ENCODE results near the gene C1QTNF6. TPM values are rescaled to one million over a fixed set of nuclear protein-coding genes. Genes with fewer than 3 reads are reported as not detected.

C1QTNF6 gene
- total and polyA plus RNA-seq, 2 of the 8 experiments (the other 6 are each of a cell fraction or from before 2014, with no cell fraction given) = 3.1 to 6.5 TPM

- no peak for TF ChIP-seq ZNF274 (IDR thresholded peaks at IDR 0.05; ENCODE audit: borderline replicate concordance, extremely low read depth, low read length)
- TF ChIP-seq BRCA1 (IDR thresholded peaks at IDR 0.05; ENCODE audit: low read depth, low read length) = no peak
- TF ChIP-seq TCF12 (IDR thresholded peaks at IDR 0.05; ENCODE audit: low read depth, low read length) = no peak
- TF ChIP-seq SUZ12 (IDR thresholded peaks at IDR 0.05; ENCODE audit: low read length) = no peak
- TF ChIP-seq BACH1 (IDR thresholded peaks at IDR 0.05; ENCODE audit: low read length) = no peak
- TF ChIP-seq PHF8 (conservative IDR thresholded peaks at IDR 0.05; ENCODE audit: low read depth, low read length) = no peak
- TF ChIP-seq EP300 (IDR thresholded peaks at IDR 0.05; ENCODE audit: borderline replicate concordance in 1 of 2, low read depth in 2 of 2, low read length in 2 of 2) = no peak
- TF ChIP-seq EGR1 (IDR thresholded peaks at IDR 0.05; ENCODE audit: borderline replicate concordance, low read depth, low read length) = no peak
- DNase-seq (ENCODE audit: low read depth in 1 of 2, low spot score in 2 of 2) = no peak
- Histone ChIP-seq H2BK20ac (ENCODE audit: low read length) (no peak overlapping the region), H2AFZ (ENCODE audit: low read length) (no peak overlapping the region), H3K9ac (replicated peaks in 1 of 4; ENCODE audit: extremely low read depth in 1 of 4, low read depth in 3 of 4, low read length in 3 of 4) (no peak overlapping the region), H3K4me3 (ENCODE audit: extremely low read depth in 1 of 4, insufficient read depth in 2 of 4, low read depth in 3 of 4, low read length in 4 of 4) (no peak overlapping the region), H3K4me1 (replicated peaks in 1 of 4; ENCODE audit: control insufficient read depth in 3 of 4, insufficient read depth in 4 of 4, low read length in 3 of 4) (peaks cover 0 to 4% (median 0%) of the 10 kb centered on the region in 4 experiments; a peak in 2 of 7 replicates), H3K4ac (replicated peaks; ENCODE audit: insufficient read length, low read depth, low read length) (no peak overlapping the region), H3K4me2 (ENCODE audit: insufficient read depth in 1 of 2, low read depth in 2 of 2, low read length in 2 of 2) (no peak overlapping the region), H2AK5ac (ENCODE audit: low read depth, low read length) (no peak overlapping the region), H3K14ac (ENCODE audit: insufficient read length) (no peak overlapping the region), H3K36me3 (ENCODE audit: control insufficient read depth in 2 of 4, insufficient read depth in 4 of 4, low read length in 3 of 4) (no peaks in the 10 kb centered on the region), H3K23ac (ENCODE audit: insufficient read length) (no peak overlapping the region), H3K56ac (replicated peaks; ENCODE audit: insufficient read length, low read depth, low read length) (no peak overlapping the region), H2BK5ac (ENCODE audit: low read depth, low read length) (no peak overlapping the region), H4K91ac (replicated peaks; ENCODE audit: insufficient read length, low read length) (no peak overlapping the region), H3K79me1 (ENCODE audit: low read depth, low read length) (no peaks in the 10 kb centered on the region), H4K5ac (ENCODE audit: insufficient read length, low read depth, low read length) (no peak overlapping the region), H4K20me1 (replicated peaks in 1 of 2; ENCODE audit: control insufficient read depth in 1 of 2, insufficient read depth in 2 of 2, low read length in 2 of 2) (no peaks in the 10 kb centered on the region), H2BK12ac (ENCODE audit: low read depth, low read length) (no peak overlapping the region), H2BK120ac (replicated peaks; ENCODE audit: low read depth, low read length) (no peak overlapping the region), H3K18ac (ENCODE audit: extremely low read depth, low read length) (no peak overlapping the region), H3K23me2 (ENCODE audit: low read depth, low read length) (no peaks in the 10 kb centered on the region), H3K9me3 (ENCODE audit: insufficient read depth in 2 of 2, low read depth in 1 of 2, low read length in 1 of 2) (peaks cover 5% of the 10 kb centered on the region in 2 experiments; a peak in 2 of 4 replicates), H3K79me2 (ENCODE audit: control insufficient read depth in 1 of 2, insufficient read depth in 2 of 2, low read length in 2 of 2) (no peaks in the 10 kb centered on the region), H2BK15ac (ENCODE audit: low read length) (no peak overlapping the region), H4K8ac (ENCODE audit: extremely low read depth, insufficient read depth, low read length) (no peak overlapping the region), H3K27ac (ENCODE audit: low read depth, low read length) (no peak overlapping the region), H3K27me3 (replicated peaks in 1 of 4; ENCODE audit: control insufficient read depth in 3 of 4, extremely low read depth in 1 of 4, insufficient read depth in 3 of 4, low read length in 3 of 4) (no peaks in the 10 kb centered on the region; a peak in 1 of 7 replicates)
- ChIA-PET CTCF (ENCODE audit: partially characterized antibody) (no interaction called here), POLR2A (ENCODE audit: partially characterized antibody) (no interaction called here)
- no peak for FAIRE-seq
- WGBS, 2 experiments (ENCODE audit: extremely low coverage in 1 of 2, insufficient coverage in 1 of 2, insufficient read length in 1 of 2, insufficient replicate concordance in 2 of 2, low coverage in 1 of 2, low lambda C conversion rate in 2 of 2, missing lambda C conversion rate in 1 of 2) = 88% methylated on average over 5 of the region's 5 CpGs; no CpG with 5 or more reads in 1 of the 2 experiments
Measured at GRCh38 chr22:37158963-37159290, 29.1 kb downstream of the C1QTNF6 start.

All from H1 (cell line).